ENCODE data around the gene MEI1.
A peak's percentile ranks its signal among the peaks of the same experiment; 100 is the strongest.

MEI1 gene

GRCh38 chr22:41787331-41787730 is 88.0 kb downstream of the MEI1 start:
- no peak for DNase-seq (ENCODE audit: low spot score)

GRCh38 chr22:41793871-41794270 is 94.6 kb downstream of the MEI1 start:
- no peak for DNase-seq (ENCODE audit: low spot score)

- no peak for DNase-seq (ENCODE audit: low spot score)
Measured at GRCh38 chr22:41798736-41799135, 99.4 kb downstream of the MEI1 start.

- peak; percentile 21 for DNase-seq (ENCODE audit: low spot score)
Measured at GRCh38 chr22:41799486-41800347, 100.4 kb downstream of the MEI1 start.

GRCh38 chr22:41800348-41801146 is 101.2 kb downstream of the MEI1 start, which contains the start of gene CCDC134:
Gene CCDC134, plus strand, starts transcription at chr22:41800679. Its CDS starts 8,212 bp downstream, at chr22:41808891.
- DNase-seq (ENCODE audit: low spot score), result peak; percentile 88

- no peak for DNase-seq (ENCODE audit: low spot score)
Measured at GRCh38 chr22:41801147-41801819, 102.0 kb downstream of the MEI1 start.

GRCh38 chr22:41801886-41802285 is 102.6 kb downstream of the MEI1 start:
- no peak for DNase-seq (ENCODE audit: low spot score)

- no peak for DNase-seq (ENCODE audit: low spot score)
Measured at GRCh38 chr22:41805639-41806038, 106.3 kb downstream of the MEI1 start.

GRCh38 chr22:41808400-41808799 is 109.1 kb downstream of the MEI1 start:
- DNase-seq (ENCODE audit: low spot score), result no peak

GRCh38 chr22:41810022-41810421 is 110.7 kb downstream of the MEI1 start:
- DNase-seq (ENCODE audit: low spot score), result no peak

- DNase-seq (ENCODE audit: low spot score), result no peak
Measured at GRCh38 chr22:41812805-41813545, 113.7 kb downstream of the MEI1 start.

GRCh38 chr22:41813726-41814410 is 114.6 kb downstream of the MEI1 start:
- DNase-seq (ENCODE audit: low spot score), result no peak

- no peak for DNase-seq (ENCODE audit: low spot score)
Measured at GRCh38 chr22:41815716-41816115, 116.4 kb downstream of the MEI1 start.

- no peak for DNase-seq (ENCODE audit: low spot score)
Measured at GRCh38 chr22:41816241-41816640, 116.9 kb downstream of the MEI1 start.

GRCh38 chr22:41816871-41817270 is 117.6 kb downstream of the MEI1 start:
- no peak for DNase-seq (ENCODE audit: low spot score)

GRCh38 chr22:41818011-41818410 is 118.7 kb downstream of the MEI1 start:
- DNase-seq (ENCODE audit: low spot score), result no peak

GRCh38 chr22:41818596-41818995 is 119.3 kb downstream of the MEI1 start:
- no peak for DNase-seq (ENCODE audit: low spot score)

- DNase-seq (ENCODE audit: low spot score), result no peak
Measured at GRCh38 chr22:41819257-41819656, 120.0 kb downstream of the MEI1 start.

- no peak for DNase-seq (ENCODE audit: low spot score)
Measured at GRCh38 chr22:41820447-41820846, 121.1 kb downstream of the MEI1 start.

GRCh38 chr22:41821471-41822316 is 122.4 kb downstream of the MEI1 start:
- DNase-seq (ENCODE audit: low spot score), result no peak
